Astrocyte of the cerebellum (primary cell): ENCODE data around the gene MANEA.

Experiments
- DNase-seq: peaks from one replicate; pipeline ENCODE4 v3.0.0-alpha.2; 2011; ENCODE audit warnings: low read depth
- H3K4me3 ChIP-seq: 2 replicates; pipeline ENCODE4 v1.5.1; 2011; ENCODE audit warnings: mild to moderate bottlenecking, low read depth, low read length, moderate library complexity
- CTCF ChIP-seq: IDR thresholded peaks from 2 replicates; pipeline ENCODE4 v1.5.1; 2012; ENCODE audit warnings: low read length, low read depth, moderate library complexity, mild to moderate bottlenecking; ENCODE audit errors: missing control alignments
- in situ Hi-C: cut with HindIII; loops from 2 replicates; pipeline ENCODE4 v1.10.0; 2017; ENCODE audit warnings: low sequenced_read_pairs

Gene MANEA

GRCh38 chr6:95599706-95600105 is 22.4 kb downstream of the MANEA start:
- TF ChIP-seq CTCF, result no peak
- in situ Hi-C loops, result no loop called here
- no peak overlapping the region for H3K4me3 ChIP-seq
- no peak for DNase-seq

GRCh38 chr6:95601133-95601532 is 23.8 kb downstream of the MANEA start:
- no peak for DNase-seq
- no peak overlapping the region for H3K4me3 ChIP-seq
- no peak for TF ChIP-seq CTCF
- in situ Hi-C loops, result no loop called here

GRCh38 chr6:95614094-95614493 is 36.8 kb downstream of the MANEA start:
- DNase-seq, result no peak
- in situ Hi-C loops, result no loop called here
- H3K4me3 ChIP-seq, result no peak overlapping the region
- no peak for TF ChIP-seq CTCF

GRCh38 chr6:95629551-95629950 is 52.2 kb downstream of the MANEA start:
- no peak for TF ChIP-seq CTCF
- no peak overlapping the region for H3K4me3 ChIP-seq
- DNase-seq, result no peak
- in situ Hi-C loops, result no loop called here

GRCh38 chr6:95636552-95637431 is 59.5 kb downstream of the MANEA start:
- in situ Hi-C loops, result no loop called here
- no peak overlapping the region for H3K4me3 ChIP-seq
- no peak for TF ChIP-seq CTCF
- no peak for DNase-seq

GRCh38 chr6:95648636-95649035 is 71.3 kb downstream of the MANEA start:
- no peak for TF ChIP-seq CTCF
- DNase-seq, result no peak
- H3K4me3 ChIP-seq, result no peak overlapping the region
- in situ Hi-C loops, result no loop called here
